DOHH2 (cell line): ENCODE data around the gene MDFI.

ENCODE experiments used
- CTCF ChIP-seq: fragments of 200-600 bp; sonication (generic); IDR thresholded peaks from one replicate; pipeline ENCODE4 v1.5.1; 2014; ENCODE audit warnings: antibody characterized with exemption, mild to moderate bottlenecking, low read depth, low read length; ENCODE audit not compliant: poor library complexity, severe bottlenecking
- EZH2phosphoT487 ChIP-seq: fragments of 200-600 bp; sonication (generic); IDR thresholded peaks from 2 replicates; pipeline ENCODE4 v1.6.1; 2017; ENCODE audit warnings: borderline replicate concordance, mild to moderate bottlenecking, antibody characterized with exemption, low read length, moderate library complexity, mixed read lengths

- TF ChIP-seq CTCF (no peak), EZH2phosphoT487 (no peak)
These were observed 53.3 kb downstream of the MDFI start for GRCh38 chr6:41691426-41692079.
